HEK293T (cell line): ENCODE data around the gene ACHE.

Source experiments
- ARNT ChIP-seq: fragments of 450-650 bp; IDR thresholded peaks from 2 replicates; pipeline ENCODE4 v1.6.1; 2017; ENCODE audit warnings: mild to moderate bottlenecking
- BHLHE40 ChIP-seq: fragments of 450-650 bp; IDR thresholded peaks from 2 replicates; pipeline ENCODE4 v1.6.1; 2016; ENCODE audit warnings: mild to moderate bottlenecking, moderate library complexity, borderline replicate concordance
- ELF4 ChIP-seq: fragments of 450-650 bp; IDR thresholded peaks from 2 replicates; pipeline ENCODE4 v1.6.1; 2017; ENCODE audit warnings: antibody characterized with exemption
- FOXK2 ChIP-seq: fragments of 450-650 bp; IDR thresholded peaks from 2 replicates; pipeline ENCODE4 v1.6.1; 2016; ENCODE audit warnings: mild to moderate bottlenecking
- FOXM1 ChIP-seq: fragments of 450-650 bp; IDR thresholded peaks from 2 replicates; pipeline ENCODE4 v1.6.1; 2017; ENCODE audit warnings: mild to moderate bottlenecking, borderline replicate concordance
- L3MBTL2 ChIP-seq: fragments of 450-650 bp; conservative IDR thresholded peaks from 2 replicates; pipeline ENCODE4 v1.6.1; 2016; ENCODE audit warnings: mild to moderate bottlenecking
- LEF1 ChIP-seq: fragments of 450-650 bp; IDR thresholded peaks from 2 replicates; pipeline ENCODE4 v1.6.1; 2017; ENCODE audit warnings: mild to moderate bottlenecking, borderline replicate concordance
- PKNOX1 ChIP-seq: fragments of 450-650 bp; IDR thresholded peaks from 2 replicates; pipeline ENCODE4 v1.6.1; 2016
- SP1 ChIP-seq: fragments of 450-650 bp; IDR thresholded peaks from 2 replicates; pipeline ENCODE4 v1.6.1; 2017
- SUZ12 ChIP-seq: fragments of 450-650 bp; IDR thresholded peaks from 2 replicates; pipeline ENCODE4 v1.6.1; 2016; ENCODE audit warnings: mild to moderate bottlenecking

- no peak for TF ChIP-seq BHLHE40
- TF ChIP-seq PKNOX1, result no peak
- no peak for TF ChIP-seq L3MBTL2
- no peak for TF ChIP-seq SP1
- no peak for TF ChIP-seq ARNT
- TF ChIP-seq SUZ12, result no peak
- TF ChIP-seq LEF1, result no peak
- no peak for TF ChIP-seq ELF4
- TF ChIP-seq FOXM1, result no peak
- no peak for TF ChIP-seq FOXK2
Measured at GRCh38 chr7:100901921-100902332, 6.2 kb upstream of the ACHE start.
